ENCODE results near the gene FUT6. TPM values are rescaled to one million over a fixed set of nuclear protein-coding genes. Genes with fewer than 3 reads are reported as not detected.

FUT6 gene
- total RNA-seq, 1 experiment from 2014 or later = not detected

DNA sequence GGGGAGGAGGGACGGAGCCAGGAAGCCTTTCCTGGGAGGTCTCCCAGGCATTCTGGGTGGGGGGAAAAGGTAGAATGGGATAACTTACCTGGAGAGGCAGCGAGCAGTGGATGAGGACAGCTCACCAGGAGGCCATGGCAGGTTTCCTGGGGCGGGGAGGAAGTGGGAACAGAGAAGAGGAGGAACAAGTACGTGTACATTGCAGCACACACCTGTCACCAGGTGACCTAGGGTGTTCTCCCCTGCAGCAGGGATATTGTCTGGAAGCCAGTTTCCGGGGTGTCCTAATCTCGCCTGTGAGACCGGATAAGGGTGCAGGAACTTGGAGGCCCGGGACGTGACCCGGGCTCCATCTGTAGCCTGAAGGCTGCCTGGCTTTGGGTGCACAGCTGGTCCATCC, 11.8 kb upstream of the FUT6 start, which contains the start of gene FUT3:
Gene FUT3, minus strand, starts transcription at position 148 of the 400 bp plus-strand sequence.
- CTCF ChIA-PET = no interaction called here
- POLR2A ChIA-PET = no interaction called here
- TF ChIP-seq, protein P1, sequence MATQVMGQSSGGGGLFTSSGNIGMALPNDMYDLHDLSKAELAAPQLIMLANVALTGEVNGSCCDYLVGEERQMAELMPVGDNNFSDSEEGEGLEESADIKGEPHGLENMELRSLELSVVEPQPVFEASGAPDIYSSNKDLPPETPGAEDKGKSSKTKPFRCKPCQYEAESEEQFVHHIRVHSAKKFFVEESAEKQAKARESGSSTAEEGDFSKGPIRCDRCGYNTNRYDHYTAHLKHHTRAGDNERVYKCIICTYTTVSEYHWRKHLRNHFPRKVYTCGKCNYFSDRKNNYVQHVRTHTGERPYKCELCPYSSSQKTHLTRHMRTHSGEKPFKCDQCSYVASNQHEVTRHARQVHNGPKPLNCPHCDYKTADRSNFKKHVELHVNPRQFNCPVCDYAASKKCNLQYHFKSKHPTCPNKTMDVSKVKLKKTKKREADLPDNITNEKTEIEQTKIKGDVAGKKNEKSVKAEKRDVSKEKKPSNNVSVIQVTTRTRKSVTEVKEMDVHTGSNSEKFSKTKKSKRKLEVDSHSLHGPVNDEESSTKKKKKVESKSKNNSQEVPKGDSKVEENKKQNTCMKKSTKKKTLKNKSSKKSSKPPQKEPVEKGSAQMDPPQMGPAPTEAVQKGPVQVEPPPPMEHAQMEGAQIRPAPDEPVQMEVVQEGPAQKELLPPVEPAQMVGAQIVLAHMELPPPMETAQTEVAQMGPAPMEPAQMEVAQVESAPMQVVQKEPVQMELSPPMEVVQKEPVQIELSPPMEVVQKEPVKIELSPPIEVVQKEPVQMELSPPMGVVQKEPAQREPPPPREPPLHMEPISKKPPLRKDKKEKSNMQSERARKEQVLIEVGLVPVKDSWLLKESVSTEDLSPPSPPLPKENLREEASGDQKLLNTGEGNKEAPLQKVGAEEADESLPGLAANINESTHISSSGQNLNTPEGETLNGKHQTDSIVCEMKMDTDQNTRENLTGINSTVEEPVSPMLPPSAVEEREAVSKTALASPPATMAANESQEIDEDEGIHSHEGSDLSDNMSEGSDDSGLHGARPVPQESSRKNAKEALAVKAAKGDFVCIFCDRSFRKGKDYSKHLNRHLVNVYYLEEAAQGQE (IDR thresholded peaks at IDR 0.05; ENCODE audit: insufficient read depth in 1 of 2, low read depth in 2 of 2, low read length in 1 of 2) = no peak
- TF ChIP-seq, protein P2, sequence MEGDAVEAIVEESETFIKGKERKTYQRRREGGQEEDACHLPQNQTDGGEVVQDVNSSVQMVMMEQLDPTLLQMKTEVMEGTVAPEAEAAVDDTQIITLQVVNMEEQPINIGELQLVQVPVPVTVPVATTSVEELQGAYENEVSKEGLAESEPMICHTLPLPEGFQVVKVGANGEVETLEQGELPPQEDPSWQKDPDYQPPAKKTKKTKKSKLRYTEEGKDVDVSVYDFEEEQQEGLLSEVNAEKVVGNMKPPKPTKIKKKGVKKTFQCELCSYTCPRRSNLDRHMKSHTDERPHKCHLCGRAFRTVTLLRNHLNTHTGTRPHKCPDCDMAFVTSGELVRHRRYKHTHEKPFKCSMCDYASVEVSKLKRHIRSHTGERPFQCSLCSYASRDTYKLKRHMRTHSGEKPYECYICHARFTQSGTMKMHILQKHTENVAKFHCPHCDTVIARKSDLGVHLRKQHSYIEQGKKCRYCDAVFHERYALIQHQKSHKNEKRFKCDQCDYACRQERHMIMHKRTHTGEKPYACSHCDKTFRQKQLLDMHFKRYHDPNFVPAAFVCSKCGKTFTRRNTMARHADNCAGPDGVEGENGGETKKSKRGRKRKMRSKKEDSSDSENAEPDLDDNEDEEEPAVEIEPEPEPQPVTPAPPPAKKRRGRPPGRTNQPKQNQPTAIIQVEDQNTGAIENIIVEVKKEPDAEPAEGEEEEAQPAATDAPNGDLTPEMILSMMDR (IDR thresholded peaks at IDR 0.05) = no peak
- TF ChIP-seq SIN3A (IDR thresholded peaks at IDR 0.05; ENCODE audit: borderline replicate concordance, insufficient read depth, low read depth, low read length) (no peak), TCF7L2 (IDR thresholded peaks at IDR 0.05; ENCODE audit: low read depth, low read length) (no peak), POLR2AphosphoS5 (IDR thresholded peaks at IDR 0.05; ENCODE audit: low read depth, low read length) (no peak)
- ATAC-seq (no peak), DNase-seq (ENCODE audit: low read depth, low spot score) (no peak)
- H3K4me1 ChIP-seq (ENCODE audit: control insufficient read depth, insufficient read depth, low read length) = no peaks in the 10 kb centered on the region
- no TSS peak for BruUV-seq (replicated peaks)
- no peak within 1 kb of the TSS for H3K4me3 ChIP-seq (ENCODE audit: low read depth in 2 of 2, low read length in 2 of 2)
- in situ Hi-C loops (cut with HindIII; ENCODE audit: low pct_unique_long_range_greater_than_20kb, low sequenced_read_pairs) = no loop called here
- H3K27me3 ChIP-seq (ENCODE audit: control insufficient read depth, insufficient read depth, low read length) = no peaks in the 10 kb centered on the region
- H3K9me3 ChIP-seq (ENCODE audit: control insufficient read depth, insufficient read depth, low read depth, low read length) = no peaks in the 10 kb centered on the region
- no peaks in the 10 kb centered on the region for H3K36me3 ChIP-seq (ENCODE audit: control insufficient read depth, insufficient read depth, low read length)
- no peak within 1 kb of the TSS for H3K27ac ChIP-seq (ENCODE audit: low read length)
- intact Hi-C loops (cut with micrococcal nuclease; ENCODE audit: unreplicated experiment) = no loop called here

DNA sequence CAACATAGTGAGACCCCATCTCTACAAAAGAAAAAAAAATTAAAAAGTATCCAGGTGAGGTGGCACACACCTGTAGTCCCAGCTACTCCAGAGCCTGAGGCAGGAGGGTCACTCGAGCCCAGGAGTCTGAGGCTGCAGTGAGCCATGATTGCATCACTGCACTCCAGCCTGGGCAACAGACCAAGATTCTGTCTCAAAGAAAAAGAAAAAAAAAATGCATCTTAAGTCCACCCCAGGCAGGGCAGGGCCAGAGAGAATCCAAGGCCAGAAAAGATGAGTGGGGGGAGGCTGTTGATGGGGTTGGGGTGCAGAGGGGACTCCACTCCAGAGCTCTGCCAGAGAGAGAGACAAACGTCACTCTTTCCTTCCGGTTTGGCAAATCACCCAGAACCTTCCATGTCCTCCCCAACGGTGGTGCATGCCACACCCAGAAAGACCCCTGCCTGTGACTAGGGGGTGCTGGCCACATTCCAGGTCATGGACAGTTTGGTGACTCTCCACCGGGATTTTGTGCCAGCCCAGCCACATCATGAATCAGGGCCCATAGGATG, 11.3 kb upstream of the FUT6 start:
- Histone ChIP-seq H3K27ac (ENCODE audit: low read length) (no peak overlapping the region), H3K27me3 (ENCODE audit: control insufficient read depth, insufficient read depth, low read length) (no peaks in the 10 kb centered on the region), H3K9me3 (ENCODE audit: control insufficient read depth, insufficient read depth, low read depth, low read length) (no peaks in the 10 kb centered on the region), H3K4me3 (ENCODE audit: low read depth in 2 of 2, low read length in 2 of 2) (no peak overlapping the region), H3K4me1 (ENCODE audit: control insufficient read depth, insufficient read depth, low read length) (no peaks in the 10 kb centered on the region), H3K36me3 (ENCODE audit: control insufficient read depth, insufficient read depth, low read length) (no peaks in the 10 kb centered on the region)
- no TSS peak for BruUV-seq (replicated peaks)
- ChIA-PET POLR2A (no interaction called here), CTCF (no interaction called here)
- TF ChIP-seq, protein P2 (IDR thresholded peaks at IDR 0.05) = no peak
- no peak for TF ChIP-seq TCF7L2 (IDR thresholded peaks at IDR 0.05; ENCODE audit: low read depth, low read length)
- TF ChIP-seq SIN3A (IDR thresholded peaks at IDR 0.05; ENCODE audit: borderline replicate concordance, insufficient read depth, low read depth, low read length) = no peak
- no peak for TF ChIP-seq POLR2AphosphoS5 (IDR thresholded peaks at IDR 0.05; ENCODE audit: low read depth, low read length)
- TF ChIP-seq, protein P1 (IDR thresholded peaks at IDR 0.05; ENCODE audit: insufficient read depth in 1 of 2, low read depth in 2 of 2, low read length in 1 of 2) = no peak
- intact Hi-C loops (cut with micrococcal nuclease; ENCODE audit: unreplicated experiment) = no loop called here
- in situ Hi-C loops (cut with HindIII; ENCODE audit: low pct_unique_long_range_greater_than_20kb, low sequenced_read_pairs) = no loop called here
- ATAC-seq (no peak), DNase-seq (ENCODE audit: low read depth, low spot score) (no peak)
